Epithelial cell of prostate (primary cell): ENCODE measurements around the gene WDR44.
"Not testable (repeated sequence)": the region's sequence is repeated elsewhere in the genome, so short reads cannot be mapped to it uniquely, and the experiment has no call there.

Experiments used
- DNase-seq: peaks from one replicate; pipeline ENCODE4 v3.0.0-alpha.2; 2011; ENCODE audit warnings: low read depth, low spot score
- H3K27ac ChIP-seq: fragments of 450-650 bp; 2 replicates; pipeline ENCODE4 v1.5.1; 2017; ENCODE audit warnings: mild to moderate bottlenecking

WDR44 gene, protein sequence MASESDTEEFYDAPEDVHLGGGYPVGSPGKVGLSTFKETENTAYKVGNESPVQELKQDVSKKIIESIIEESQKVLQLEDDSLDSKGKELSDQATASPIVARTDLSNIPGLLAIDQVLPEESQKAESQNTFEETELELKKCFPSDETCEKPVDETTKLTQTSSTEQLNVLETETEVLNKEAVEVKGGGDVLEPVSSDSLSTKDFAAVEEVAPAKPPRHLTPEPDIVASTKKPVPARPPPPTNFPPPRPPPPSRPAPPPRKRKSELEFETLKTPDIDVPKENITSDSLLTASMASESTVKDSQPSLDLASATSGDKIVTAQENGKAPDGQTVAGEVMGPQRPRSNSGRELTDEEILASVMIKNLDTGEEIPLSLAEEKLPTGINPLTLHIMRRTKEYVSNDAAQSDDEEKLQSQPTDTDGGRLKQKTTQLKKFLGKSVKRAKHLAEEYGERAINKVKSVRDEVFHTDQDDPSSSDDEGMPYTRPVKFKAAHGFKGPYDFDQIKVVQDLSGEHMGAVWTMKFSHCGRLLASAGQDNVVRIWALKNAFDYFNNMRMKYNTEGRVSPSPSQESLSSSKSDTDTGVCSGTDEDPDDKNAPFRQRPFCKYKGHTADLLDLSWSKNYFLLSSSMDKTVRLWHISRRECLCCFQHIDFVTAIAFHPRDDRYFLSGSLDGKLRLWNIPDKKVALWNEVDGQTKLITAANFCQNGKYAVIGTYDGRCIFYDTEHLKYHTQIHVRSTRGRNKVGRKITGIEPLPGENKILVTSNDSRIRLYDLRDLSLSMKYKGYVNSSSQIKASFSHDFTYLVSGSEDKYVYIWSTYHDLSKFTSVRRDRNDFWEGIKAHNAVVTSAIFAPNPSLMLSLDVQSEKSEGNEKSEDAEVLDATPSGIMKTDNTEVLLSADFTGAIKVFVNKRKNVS

DNA sequence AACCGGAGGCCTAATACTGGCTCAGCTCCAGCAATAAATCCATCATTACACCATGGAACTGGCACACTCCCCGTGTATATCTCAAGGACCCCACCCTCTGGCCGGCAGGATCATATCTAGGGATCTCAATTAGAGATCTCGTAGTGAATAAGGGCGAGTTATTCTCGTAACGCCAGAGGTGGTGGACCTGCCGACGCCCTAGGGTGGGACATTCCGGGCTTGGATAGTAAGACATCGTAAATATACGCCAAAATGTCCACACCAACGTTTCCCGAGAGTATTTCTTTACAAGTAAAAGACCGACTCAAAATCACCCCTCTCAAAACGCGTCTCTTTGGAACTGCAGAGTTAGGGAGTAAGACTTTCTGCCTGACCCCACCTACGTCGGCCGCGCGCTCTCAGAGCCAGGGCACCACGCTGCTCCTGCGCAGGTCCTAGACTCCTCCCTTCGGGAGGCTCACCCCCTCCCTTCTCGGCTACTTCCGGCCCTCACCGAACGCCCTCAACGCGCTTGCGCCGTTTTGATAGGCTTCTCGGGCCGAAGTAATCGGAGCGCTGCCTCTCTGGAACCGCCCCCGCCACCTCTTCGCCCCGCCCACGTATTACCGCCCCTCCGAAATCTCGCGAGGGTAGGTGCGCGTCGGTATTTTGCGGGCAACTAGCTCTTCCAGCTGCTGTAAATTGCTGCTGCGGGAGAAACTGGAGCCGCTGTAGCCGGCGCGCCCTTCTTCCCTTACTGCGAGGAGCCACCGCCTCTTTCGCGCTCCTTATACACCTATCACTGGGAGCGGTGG, at the start of gene WDR44:
TSS of gene WDR44 (plus strand) at position 643 of the 794 bp plus-strand sequence. CDS start 398 bp downstream, outside the sequence.
- H3K27ac ChIP-seq, result peak within 1 kb of the TSS; percentile 91

DNA sequence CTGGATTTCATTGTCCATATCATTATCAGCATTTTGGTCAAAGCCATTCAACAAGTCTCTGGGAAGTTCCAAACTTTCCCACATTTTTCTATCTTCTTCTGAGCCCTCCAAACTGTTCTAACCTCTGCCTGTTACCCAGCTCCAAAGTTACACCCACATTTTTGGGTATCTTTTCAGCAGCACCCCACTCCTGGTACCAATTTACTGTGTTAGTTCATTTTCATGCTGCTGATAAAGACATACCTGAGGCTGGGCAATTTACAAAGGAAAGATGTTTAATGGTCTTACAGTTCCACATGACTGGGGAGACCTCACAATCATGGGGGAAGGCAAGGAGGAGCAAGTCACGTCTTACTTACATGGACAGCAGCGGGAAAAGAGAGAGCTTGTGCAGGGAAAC, 40.1 kb upstream of the WDR44 start:
- DNase-seq, result not testable (repeated sequence)

More for the DNA sequence above, at the start of gene WDR44:
- DNase-seq, result peak; percentile 67

DNA sequence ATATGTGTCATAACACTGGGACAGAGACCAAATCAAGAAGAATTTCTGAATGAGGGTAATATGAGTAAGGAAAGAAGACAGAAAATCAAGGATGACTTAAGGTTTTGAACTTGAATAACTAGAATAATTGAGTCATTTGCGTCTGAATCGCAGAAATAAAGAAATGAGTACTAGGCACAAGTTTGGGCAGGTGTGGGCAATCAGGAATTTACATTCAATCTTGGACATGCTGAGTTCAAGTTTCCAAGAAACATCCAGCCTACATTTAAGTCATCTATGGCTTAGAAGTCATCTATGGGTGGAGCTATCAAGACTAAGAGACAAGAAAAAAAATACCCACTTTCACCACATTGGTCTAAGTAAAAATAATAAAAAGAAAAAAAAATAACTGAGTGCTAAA, 30.4 kb upstream of the WDR44 start:
- DNase-seq, result peak; percentile 65
- H3K27ac ChIP-seq, result peak overlapping the region; percentile 53

More for the DNA sequence above, 40.1 kb upstream of the WDR44 start:
- H3K27ac ChIP-seq, result not testable (repeated sequence)

DNA sequence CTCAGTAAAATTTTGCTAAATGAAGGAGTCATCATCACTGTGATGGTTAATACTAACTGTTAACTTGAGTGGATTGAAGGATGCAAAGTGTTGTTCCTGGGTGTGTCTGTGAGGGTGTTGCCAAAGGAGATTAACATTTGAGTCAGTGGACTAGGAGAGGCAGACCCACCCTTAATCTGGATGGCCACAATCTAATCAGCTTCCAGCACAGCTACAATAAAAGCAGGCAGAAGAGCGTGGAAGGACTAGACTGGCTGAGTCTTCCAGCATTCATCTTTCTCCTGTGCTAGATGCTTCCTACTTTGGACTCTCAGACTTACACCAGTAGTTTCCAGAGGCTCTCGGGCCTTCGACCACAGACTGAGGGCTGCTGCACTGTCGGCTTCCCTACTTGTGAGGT, 21.3 kb upstream of the WDR44 start:
- H3K27ac ChIP-seq, result no peak overlapping the region
- no peak for DNase-seq

DNA sequence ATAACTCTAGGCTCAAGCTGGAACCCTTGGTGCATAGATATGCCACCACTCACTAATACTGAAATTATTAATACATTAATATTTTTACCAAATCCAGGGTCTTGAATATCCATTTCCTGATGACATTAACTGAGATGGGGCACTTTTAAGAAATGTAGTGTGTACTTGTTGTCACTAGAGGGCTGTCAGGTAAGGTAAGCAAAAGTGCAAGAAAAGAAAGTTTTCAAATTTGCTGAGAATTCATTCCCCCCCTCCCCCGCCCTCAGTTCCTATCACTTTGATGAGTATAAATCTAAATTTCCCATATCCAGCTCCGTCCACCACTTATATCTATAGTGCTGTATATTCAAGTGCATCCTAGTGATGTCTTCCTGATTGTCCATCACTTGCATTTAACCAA, 20.5 kb upstream of the WDR44 start:
- no peak overlapping the region for H3K27ac ChIP-seq
- DNase-seq, result no peak

DNA sequence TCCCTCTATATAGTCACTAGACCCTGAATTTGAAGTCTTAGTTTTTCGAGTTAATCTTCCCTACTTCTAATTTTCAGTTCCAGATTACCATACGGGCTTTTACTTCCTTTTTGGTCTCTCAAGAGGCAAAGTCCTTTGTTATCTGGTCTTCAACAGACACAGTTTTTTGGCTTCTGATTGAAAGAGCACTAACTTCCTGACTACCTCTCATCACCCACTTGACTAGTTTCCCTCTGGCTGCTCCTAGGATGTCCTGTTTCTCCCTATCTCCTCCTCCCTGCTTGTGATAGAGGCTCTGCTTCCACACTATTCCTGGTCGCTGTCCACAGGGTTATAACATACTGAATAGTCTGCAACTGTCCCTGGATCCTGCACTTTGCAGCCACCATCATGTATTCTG, 16.7 kb upstream of the WDR44 start:
- H3K27ac ChIP-seq, result no peak overlapping the region
- no peak for DNase-seq

DNA sequence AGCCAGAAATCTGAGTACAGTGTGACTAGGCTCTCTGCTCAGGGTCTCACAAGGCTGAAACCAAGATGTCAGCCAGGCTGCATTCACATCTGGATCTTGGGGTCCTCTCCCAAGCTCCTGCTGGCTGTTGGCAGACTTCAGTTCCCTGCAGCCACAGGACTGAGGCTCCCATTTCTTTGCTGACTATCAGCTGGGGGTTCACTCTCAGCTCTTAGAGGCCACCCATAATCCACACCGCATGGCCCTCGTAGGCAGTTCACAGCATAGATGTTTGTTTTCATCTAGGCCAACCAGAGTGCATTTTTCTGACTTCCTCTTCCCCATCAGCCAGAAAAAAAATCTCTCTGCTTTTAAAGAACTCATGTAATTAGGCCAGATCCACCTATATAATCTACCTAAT, 8.2 kb upstream of the WDR44 start:
- DNase-seq, result no peak
- no peak overlapping the region for H3K27ac ChIP-seq

DNA sequence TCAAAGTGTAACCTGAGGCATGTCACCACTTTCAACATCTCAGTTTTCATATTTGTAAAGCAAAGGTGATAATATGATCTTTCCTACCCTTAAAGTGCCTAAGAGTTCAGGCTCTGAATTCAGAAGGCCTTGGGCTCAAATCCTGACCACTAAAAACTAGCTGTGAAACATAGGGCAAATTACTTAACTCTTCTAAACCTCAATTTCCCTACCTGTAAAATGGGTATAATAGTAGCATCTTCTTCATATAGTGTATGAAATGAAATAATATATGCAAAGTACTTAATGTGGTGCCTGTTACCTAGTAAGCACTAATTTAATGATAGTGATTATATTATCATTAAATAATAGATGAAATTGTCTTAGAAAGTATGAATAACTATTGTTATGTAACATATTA, 7.0 kb upstream of the WDR44 start:
- no peak for DNase-seq
- no peak overlapping the region for H3K27ac ChIP-seq

DNA sequence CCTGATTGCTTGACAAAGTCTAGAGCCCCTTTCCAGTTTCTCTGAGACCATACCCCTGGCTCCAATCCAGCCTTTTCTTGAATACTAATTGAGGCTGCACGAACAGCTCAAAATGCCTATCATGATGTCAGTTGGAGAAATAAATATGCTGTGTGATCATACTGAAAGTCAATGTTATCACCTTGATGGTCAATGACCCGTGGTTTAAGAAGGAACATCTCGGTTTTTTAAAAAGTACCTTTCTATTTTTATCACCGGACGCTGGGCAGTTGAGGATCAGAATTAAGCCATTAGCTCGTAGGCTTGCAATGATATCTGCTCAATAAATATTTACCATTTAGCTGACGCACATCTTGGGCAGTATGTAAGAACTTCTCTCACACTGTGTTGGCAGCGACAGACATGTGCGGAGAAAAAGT, 852 bp upstream of the WDR44 start:
- no peak for DNase-seq
- peak overlapping the region; percentile 91 for H3K27ac ChIP-seq

DNA sequence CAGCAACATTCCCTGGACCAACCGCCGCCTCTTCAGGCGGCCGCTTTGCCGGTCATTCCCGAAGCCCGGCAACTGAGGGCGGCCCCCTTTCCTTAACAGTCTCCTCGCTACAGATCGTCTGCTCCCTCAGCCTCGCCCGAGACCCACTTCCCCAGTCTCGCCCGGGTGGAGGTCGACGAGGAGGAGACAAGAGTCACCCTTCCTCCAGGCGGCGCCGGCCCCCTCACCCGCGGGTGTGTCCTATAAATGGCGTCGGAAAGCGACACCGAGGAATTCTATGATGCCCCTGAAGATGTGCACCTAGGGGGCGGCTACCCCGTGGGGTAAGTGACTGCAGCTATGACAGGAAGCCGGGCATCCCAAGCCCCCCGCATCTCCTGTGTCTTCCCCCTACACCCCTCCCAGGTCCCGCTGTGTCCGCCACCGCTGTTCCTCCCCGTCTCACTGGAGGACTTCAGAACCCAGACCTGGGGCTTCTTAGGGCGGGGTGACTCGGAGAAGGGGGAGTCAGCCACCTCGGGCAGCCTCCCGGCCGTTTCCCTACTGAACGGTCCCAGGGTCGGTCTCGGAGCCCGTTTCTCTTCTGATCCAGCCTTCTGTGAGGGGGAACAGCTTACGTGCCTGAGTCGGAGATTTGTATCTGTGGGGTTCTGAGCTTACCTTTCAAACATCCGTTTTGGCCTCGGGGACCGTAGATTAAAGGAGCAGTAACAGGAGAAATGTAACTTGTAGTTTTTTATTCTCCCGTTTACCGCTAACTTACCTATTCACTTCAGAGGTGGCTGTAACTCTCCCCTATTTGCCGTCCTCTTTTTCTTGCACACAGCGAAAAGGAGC, 570 bp downstream of the WDR44 start:
- no peak for DNase-seq
- peak overlapping the region; percentile 91 for H3K27ac ChIP-seq

DNA sequence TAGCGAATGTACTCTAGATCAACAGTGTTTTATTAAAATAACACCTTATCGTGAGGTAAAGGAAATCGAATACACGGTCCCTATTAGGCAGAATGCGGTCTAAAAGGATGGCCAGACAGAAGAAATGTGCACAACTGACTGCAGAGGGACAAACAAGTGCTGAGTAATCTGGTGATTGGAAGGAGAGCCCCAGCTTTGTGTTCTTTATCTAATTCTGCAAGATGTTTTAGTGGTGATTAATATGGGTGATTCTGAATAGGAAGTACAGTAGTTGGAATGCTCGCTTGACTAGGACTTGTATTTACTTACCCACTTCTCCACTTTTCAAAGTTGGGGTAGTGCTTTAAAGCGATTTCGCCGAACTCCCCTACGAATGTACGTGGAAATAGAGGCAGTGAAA, 1.2 kb downstream of the WDR44 start:
- peak overlapping the region; percentile 91 for H3K27ac ChIP-seq
- DNase-seq, result no peak

DNA sequence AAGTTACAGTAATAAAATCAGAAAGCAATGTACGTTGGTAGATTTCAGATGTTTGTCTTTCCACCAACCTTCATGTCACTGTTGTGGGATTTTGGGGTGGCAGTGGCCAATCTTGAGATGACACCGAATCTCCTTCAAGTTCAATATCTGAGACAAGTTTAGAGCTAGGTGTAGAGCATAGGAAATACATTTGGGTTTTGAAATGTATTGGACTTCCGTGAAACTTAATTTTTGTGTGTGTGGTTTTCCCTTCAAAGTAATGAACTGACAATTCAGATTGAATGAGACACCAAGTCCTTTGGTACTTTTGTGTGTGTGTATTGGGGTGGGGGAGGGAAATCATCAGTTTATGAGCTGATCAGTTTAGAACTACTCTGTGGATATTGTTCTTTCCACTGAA, 1.8 kb downstream of the WDR44 start:
- H3K27ac ChIP-seq, result peak overlapping the region; percentile 91
- DNase-seq, result no peak

DNA sequence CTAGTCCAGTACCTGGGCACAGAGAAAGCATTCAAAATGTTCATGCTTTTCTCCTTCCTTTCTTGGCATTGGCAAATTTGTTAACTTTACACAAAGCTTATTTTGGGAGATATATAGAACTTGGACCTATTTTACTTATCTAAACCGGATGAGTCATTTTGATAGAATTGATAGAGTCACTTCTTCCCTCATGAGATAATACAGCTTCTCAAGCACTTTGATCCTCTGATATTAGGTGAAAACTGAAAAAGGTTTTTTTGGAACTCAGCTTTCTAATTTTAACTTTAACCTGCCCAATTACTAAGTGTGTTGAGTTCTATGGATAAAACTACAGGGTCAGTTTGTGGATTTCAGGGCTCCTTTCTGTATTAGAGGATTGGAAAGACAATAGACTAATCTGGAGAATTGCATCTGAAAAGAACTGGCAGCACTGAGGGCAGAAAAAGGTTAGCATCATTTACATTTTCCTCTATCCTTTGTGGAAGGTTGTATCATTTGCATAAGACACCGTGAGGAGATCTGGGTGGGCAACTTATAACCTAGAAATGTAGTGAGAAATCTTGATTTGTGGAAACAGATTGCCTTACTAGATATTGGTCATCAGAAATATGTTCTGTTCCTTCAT, 2.4 kb downstream of the WDR44 start:
- no peak overlapping the region for H3K27ac ChIP-seq
- no peak for DNase-seq

DNA sequence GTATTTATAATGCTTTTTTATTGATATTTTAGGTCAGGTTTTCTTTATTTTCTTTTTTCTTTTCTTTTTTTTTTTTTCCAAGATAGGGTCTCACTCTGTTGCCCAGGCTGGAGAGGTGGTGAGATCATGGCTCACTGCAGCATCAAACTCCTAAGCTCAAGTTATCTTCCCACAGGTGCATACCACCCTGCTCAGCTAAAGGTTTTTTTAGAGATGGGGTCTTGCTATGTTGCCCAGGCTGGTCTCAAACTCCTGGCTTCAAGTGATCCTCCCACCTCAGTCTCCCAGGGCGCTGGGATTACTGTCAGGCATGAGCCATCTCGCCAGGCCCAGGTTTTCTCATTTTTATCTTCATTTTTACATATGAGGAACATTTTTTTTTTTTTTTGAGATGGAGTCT, 3.3 kb downstream of the WDR44 start:
- no peak overlapping the region for H3K27ac ChIP-seq
- no peak for DNase-seq

DNA sequence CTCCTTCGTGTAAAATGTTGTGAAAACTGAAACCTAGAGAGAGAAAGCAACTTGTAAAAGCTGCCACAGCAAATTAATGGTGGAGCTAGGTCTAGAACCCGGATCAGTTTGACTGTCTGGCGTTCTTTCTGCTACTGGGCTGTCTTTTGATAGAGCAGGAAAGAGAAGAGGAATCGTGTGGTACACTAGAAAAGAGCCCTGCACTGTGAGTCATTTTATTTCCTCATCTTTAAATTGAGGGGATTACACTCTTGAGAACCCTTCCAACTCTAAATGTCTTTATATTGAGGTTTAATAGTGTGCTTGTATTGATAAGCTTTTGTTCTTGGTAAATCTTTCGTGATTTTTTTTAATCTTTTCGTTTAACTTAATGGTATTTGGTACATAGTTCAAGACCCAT, 4.3 kb downstream of the WDR44 start:
- no peak overlapping the region for H3K27ac ChIP-seq
- no peak for DNase-seq

DNA sequence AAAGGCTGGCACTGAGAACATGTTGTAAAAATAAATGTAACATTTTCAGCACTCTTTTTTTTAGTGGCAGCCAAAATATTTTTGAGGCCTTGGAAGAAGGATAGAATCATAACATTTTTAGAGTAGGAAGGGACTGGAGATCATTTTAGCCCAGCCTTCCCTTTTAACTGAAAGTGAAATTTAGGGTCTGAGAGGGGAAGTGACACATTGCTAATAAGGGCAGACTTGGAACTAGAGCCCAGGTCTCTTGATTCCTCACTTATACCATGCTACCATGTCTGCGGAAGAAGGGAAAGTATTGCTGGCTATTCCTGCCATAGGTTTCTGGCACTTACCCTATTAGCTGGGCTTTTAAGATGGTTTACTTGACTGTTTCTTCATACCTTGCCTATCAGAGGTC, 4.8 kb downstream of the WDR44 start:
- no peak overlapping the region for H3K27ac ChIP-seq
- DNase-seq, result no peak

DNA sequence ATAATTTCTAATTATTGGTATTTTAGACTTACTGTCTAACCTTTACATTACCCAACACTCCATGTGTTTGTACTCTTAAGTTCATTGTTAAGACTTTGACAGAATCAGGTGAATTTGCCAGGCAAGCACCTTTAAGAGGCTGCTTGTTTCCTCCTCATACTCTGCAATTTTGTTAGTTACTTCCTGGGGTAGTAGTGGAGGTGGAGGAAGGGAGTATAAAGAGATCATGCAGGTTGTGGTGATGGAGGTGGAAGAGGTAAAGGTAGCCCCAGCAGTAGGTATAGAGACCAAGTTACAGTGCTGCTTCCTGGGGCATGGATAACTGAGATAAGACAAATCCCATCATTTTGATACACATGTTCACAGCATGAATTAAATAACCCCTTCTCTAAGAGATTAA, 6.7 kb downstream of the WDR44 start:
- DNase-seq, result no peak
- H3K27ac ChIP-seq, result peak overlapping the region; percentile 44

DNA sequence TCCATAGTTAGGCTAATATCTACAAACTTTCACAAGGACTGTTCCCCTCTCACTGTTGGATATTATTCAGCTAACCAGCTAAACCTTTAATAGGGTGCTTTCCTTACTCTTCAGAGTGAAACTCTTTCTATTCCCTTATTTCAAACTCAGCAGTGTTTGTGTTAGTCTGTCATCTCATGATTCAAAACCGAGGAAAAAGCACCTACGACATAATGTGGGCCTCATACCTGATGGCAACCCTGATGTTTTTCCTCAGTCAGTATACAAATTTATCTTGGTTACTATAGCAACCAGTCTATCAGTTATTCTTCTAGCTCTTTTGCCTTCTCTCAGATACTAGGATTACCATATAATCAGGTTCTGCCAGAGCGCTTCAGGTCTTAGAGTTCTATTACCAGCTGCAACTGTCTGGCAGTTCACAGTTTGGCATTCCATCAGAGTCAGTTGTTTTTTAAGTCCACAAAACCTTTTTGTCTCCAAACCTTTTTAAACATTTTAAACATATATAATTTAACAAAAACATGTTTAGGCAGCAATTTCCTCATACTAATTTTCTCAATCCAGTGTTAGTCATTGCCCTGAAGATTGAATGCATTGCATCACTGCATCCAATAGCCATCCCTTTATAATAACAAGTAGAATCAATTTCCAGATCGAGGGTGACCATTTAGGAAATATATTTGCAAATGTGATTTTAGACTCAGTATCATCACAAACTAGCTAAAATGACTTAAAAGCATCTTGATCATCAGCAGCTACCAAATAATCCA, 7.4 kb downstream of the WDR44 start:
- DNase-seq, result no peak
- peak overlapping the region; percentile 44 for H3K27ac ChIP-seq
